K562 (cell line): ENCODE results near the gene PLPP1. TPM values are rescaled to one million over a fixed set of nuclear protein-coding genes. Genes with fewer than 3 reads are reported as not detected.

Experiments used
- ATAC-seq: fragments of 200-7000 bp; cut with Tn5 transposase; 3 replicates; pipeline ENCODE4 v1.9.1; 2020; ENCODE audit warnings: moderate library complexity
- BruUV-seq: library from RNA; stranded (reverse); fragments of 400-500 nt; replicated peaks from 2 replicates; lab custom pipeline; 2021; lab: Mats Ljungman, UMichigan
- CTCF ChIA-PET: fragments of 300-600 bp; formaldehyde crosslinking; extraction: SDS; loops from one replicate; lab custom pipeline; 2021; ENCODE audit warnings: low intra/inter-chr PET ratio; lab: Yijun Ruan, JAX
- POLR2A ChIA-PET: fragments of 300-600, 350-650 bp; sonication (Branson Sonifier 250); formaldehyde crosslinking; extraction: SDS; loops from one replicate; lab custom pipeline; 2021; ENCODE audit warnings: antibody characterized with exemption, inconsistent platforms; lab: Yijun Ruan, JAX
- DNase-seq, 4 experiments: peaks; one replicate each; pipeline versions ENCODE4 v3.0.0 to v3.0.0-alpha.2; 2011 to 2018; ENCODE audit warnings: low spot score in 3 of 4, mixed read lengths in 3 of 4; ENCODE audit errors: extremely low read depth in 1 of 4
- FAIRE-seq: peaks from 2 replicates; lab custom pipeline; 2011; peaks lifted over from hg19 to GRCh38; lab: Jason Lieb, UNC
- H2AFZ ChIP-seq: 2 replicates; pipeline ENCODE4 v1.6.0; 2011; ENCODE audit warnings: low read depth, low read length, control low read depth, inconsistent platforms
- H3K27ac ChIP-seq: fragments of 200-600 bp; 3 replicates; pipeline ENCODE4 v1.8.0; 2011; ENCODE audit warnings: low read depth, mild to moderate bottlenecking, control low read depth, inconsistent platforms, low read length, moderate library complexity, mixed read lengths; ENCODE audit errors: extremely low read depth
- H3K27me3 ChIP-seq, 2 experiments: fragments of 300-600 bp in 1 of 2; 2 replicates in 1 of 2; 3 replicates in 1 of 2; pipeline versions ENCODE4 v1.6.0 to v1.8.0; 2011; ENCODE audit warnings: inconsistent platforms in 2 of 2, low read length in 2 of 2, mild to moderate bottlenecking in 1 of 2, mixed read lengths in 1 of 2, moderate library complexity in 1 of 2; ENCODE audit not compliant: control insufficient read depth in 2 of 2, insufficient read depth in 2 of 2
- H3K36me3 ChIP-seq: fragments of 300-600 bp; 3 replicates; pipeline ENCODE4 v1.8.0; 2011; ENCODE audit warnings: mild to moderate bottlenecking, low read length, inconsistent platforms; ENCODE audit not compliant: control insufficient read depth, insufficient read depth
- H3K4me1 ChIP-seq, 2 experiments: fragments of 200-600 bp in 1 of 2; replicated peaks in 1 of 2; 2 replicates in 1 of 2; 3 replicates in 1 of 2; pipeline versions ENCODE4 v1.5.1 to v1.8.0; 2011; ENCODE audit warnings: inconsistent platforms in 2 of 2, low read length in 2 of 2, mild to moderate bottlenecking in 1 of 2, mixed read lengths in 1 of 2, moderate library complexity in 1 of 2; ENCODE audit not compliant: control insufficient read depth in 2 of 2, insufficient read depth in 2 of 2
- H3K4me2 ChIP-seq: 2 replicates; pipeline ENCODE4 v1.6.1; 2011; ENCODE audit warnings: low read length, control low read depth, inconsistent platforms, mixed read lengths; ENCODE audit not compliant: insufficient read depth
- H3K4me3 ChIP-seq: fragments of 200-600 bp; sonication (generic), shearing (Covaris generic); 2 replicates; pipeline ENCODE4 v1.5.1; 2016; ENCODE audit warnings: control low read depth, inconsistent platforms
- H3K79me2 ChIP-seq: fragments of 200-600 bp; 3 replicates; pipeline ENCODE4 v1.8.0; 2011; ENCODE audit warnings: low read length, inconsistent platforms; ENCODE audit not compliant: control insufficient read depth, insufficient read depth
- H3K9ac ChIP-seq, 2 experiments: 2 replicates each; pipeline versions ENCODE4 v1.6.0 to v1.6.1; 2011; ENCODE audit warnings: low read depth in 2 of 2, low read length in 2 of 2, control low read depth in 1 of 2, inconsistent platforms in 1 of 2, mild to moderate bottlenecking in 1 of 2, mixed read lengths in 1 of 2; ENCODE audit not compliant: insufficient read depth in 1 of 2
- H3K9me1 ChIP-seq: one replicate; pipeline ENCODE4 v1.6.0; 2011; ENCODE audit warnings: inconsistent platforms, mild to moderate bottlenecking, low read length, moderate library complexity; ENCODE audit not compliant: control insufficient read depth, insufficient read depth
- H3K9me3 ChIP-seq: replicated peaks from 2 replicates; pipeline ENCODE4 v1.5.1; 2011; ENCODE audit warnings: low read depth, low read length, inconsistent platforms; ENCODE audit not compliant: control insufficient read depth, insufficient read depth
- H4K20me1 ChIP-seq: replicated peaks from 2 replicates; pipeline ENCODE4 v1.6.1; 2011; ENCODE audit warnings: low read length, inconsistent platforms, mixed read lengths; ENCODE audit not compliant: control insufficient read depth, insufficient read depth
- BRCA1 ChIP-seq, 2 experiments: fragments of 450-650 bp in 1 of 2; sonication (generic) in 1 of 2; formaldehyde crosslinking in 1 of 2; IDR thresholded peaks; 2 replicates each; pipeline versions ENCODE4 v1.5.0 to v1.6.1; 2017 to 2020; ENCODE audit warnings: mild to moderate bottlenecking in 1 of 2, missing genetic modification reagents in 1 of 2
- BRD9 ChIP-seq: fragments of 450-650 bp; IDR thresholded peaks from 2 replicates; pipeline ENCODE4 v1.6.1; 2018; ENCODE audit warnings: low read depth; ENCODE audit not compliant: partially characterized antibody
- CCAR2 ChIP-seq: fragments of 200-400 bp; formaldehyde crosslinking; IDR thresholded peaks from 2 replicates; pipeline ENCODE4 v1.6.1; 2017; ENCODE audit warnings: mild to moderate bottlenecking, low read depth, low read length
- ETV6 ChIP-seq, 3 experiments: fragments of 150-350 bp in 1 of 3; sonication (generic) in 1 of 3; formaldehyde crosslinking in 1 of 3; IDR thresholded peaks; 2 replicates each; pipeline versions ENCODE4 v1.6.1 to v1.8.0; 2014 to 2022; ENCODE audit warnings: borderline replicate concordance in 2 of 3, low read depth in 2 of 3, antibody characterized with exemption in 1 of 3, low read length in 1 of 3, mild to moderate bottlenecking in 1 of 3, missing genetic modification reagents in 1 of 3
- GATA2 ChIP-seq: sonication (generic); formaldehyde crosslinking; IDR thresholded peaks from 2 replicates; pipeline ENCODE4 v1.4.0; 2020; ENCODE audit warnings: mild to moderate bottlenecking, missing genetic modification reagents
- KAT7 ChIP-seq: sonication (generic); formaldehyde crosslinking; IDR thresholded peaks from 2 replicates; pipeline ENCODE4 v1.8.0; 2022; ENCODE audit warnings: missing genetic modification reagents, mild to moderate bottlenecking, borderline replicate concordance
- MCM3 ChIP-seq: fragments of 450-650 bp; IDR thresholded peaks from 2 replicates; pipeline ENCODE4 v1.6.1; 2016
- MED1 ChIP-seq: sonication (generic); formaldehyde crosslinking; IDR thresholded peaks from 2 replicates; pipeline ENCODE4 v1.8.1; 2023; ENCODE audit warnings: missing genetic modification reagents, borderline replicate concordance
- MTA2 ChIP-seq: fragments of 450-650 bp; IDR thresholded peaks from 2 replicates; pipeline ENCODE4 v1.6.1; 2016; ENCODE audit warnings: low read depth
- NR3C1 ChIP-seq: sonication (generic); formaldehyde crosslinking; IDR thresholded peaks from 2 replicates; pipeline ENCODE4 v1.8.1; 2022; ENCODE audit warnings: missing genetic modification reagents
- PHF20 ChIP-seq: fragments of 450-650 bp; IDR thresholded peaks from 2 replicates; pipeline ENCODE4 v1.6.1; 2018; ENCODE audit not compliant: partially characterized antibody
- PRMT5 ChIP-seq: sonication (generic); formaldehyde crosslinking; IDR thresholded peaks from 2 replicates; pipeline ENCODE4 v1.5.0; 2020; ENCODE audit warnings: missing genetic modification reagents
- PRPF4 ChIP-seq: fragments of 200-400 bp; formaldehyde crosslinking; IDR thresholded peaks from one replicate; pipeline ENCODE4 v1.6.1; 2017; ENCODE audit warnings: low read length, low read depth, mild to moderate bottlenecking; ENCODE audit not compliant: insufficient read depth, poor library complexity, severe bottlenecking
- RAD51 ChIP-seq: fragments of 450-650 bp; IDR thresholded peaks from 2 replicates; pipeline ENCODE4 v1.7.1; 2016; ENCODE audit warnings: low read depth, mild to moderate bottlenecking, borderline replicate concordance
- SNRNP70 ChIP-seq: fragments of 200-400 bp; formaldehyde crosslinking; optimal IDR thresholded peaks from 2 replicates; pipeline ENCODE3; 2017; ENCODE audit warnings: low read depth, low read length
- ZNF224 ChIP-seq: sonication (generic); formaldehyde crosslinking; IDR thresholded peaks from 2 replicates; pipeline ENCODE4 v1.8.0; 2022; ENCODE audit warnings: mild to moderate bottlenecking, missing genetic modification reagents
- ZNF347 ChIP-seq: fragments of 450-650 bp; formaldehyde crosslinking; IDR thresholded peaks from 2 replicates; pipeline ENCODE4 v1.4.0; 2020; ENCODE audit warnings: low read depth, mild to moderate bottlenecking, moderate library complexity
- ZNF436 ChIP-seq: fragments of 250-450, 450-650 bp; sonication (Bioruptor Pico); formaldehyde crosslinking; IDR thresholded peaks from 2 replicates; pipeline ENCODE4 v1.7.0; 2020; ENCODE audit warnings: mild to moderate bottlenecking
- ZNF561 ChIP-seq: fragments of 450-650 bp; formaldehyde crosslinking; conservative IDR thresholded peaks from 2 replicates; pipeline ENCODE4 v1.4.0; 2020; ENCODE audit warnings: mild to moderate bottlenecking, moderate library complexity
- WGBS: fragments of 100-300 bp; shearing (Covaris generic); methylation state at CpG from one replicate; pipeline ENCODE4 v1.1.6; 2016; ENCODE audit warnings: low coverage, mixed read lengths; ENCODE audit not compliant: insufficient coverage; ENCODE audit errors: missing lambda C conversion rate; 5-methylcytosine and 5-hydroxymethylcytosine counted together
- in situ Hi-C: fragments of 300-500 bp; cut with MboI; formaldehyde crosslinking; loops from 4 replicates; pipeline ENCODE4 v1.15.0; 2018; ENCODE audit warnings: inconsistent platforms, mixed read lengths
- intact Hi-C: fragments of 100-400 bp; cut with micrococcal nuclease; formaldehyde crosslinking; loops from 2 replicates; pipeline ENCODE4 v1.14.2; 2022
- polyA plus RNA-seq, 8 experiments: library from polyadenylated mRNA; depleted of rRNA in 4 of 8; stranded (reverse) in 5 of 8; unstranded in 3 of 8; fragments of >200 nt; fragmentation: Nextera tagmentation in 2 of 8; fragmentation: Illumina TruSeq in 1 of 8; extraction: Ambion mirVana in 2 of 8; extraction: Trizol in 1 of 8; gene quantifications; 2 replicates each; pipeline versions ENCODE4 v1.2.1 to v1.2.3, GENCODE V29; 2011 to 2014; ENCODE audit warnings: inconsistent platforms in 1 of 8, missing spikeins in 1 of 8
- total RNA-seq, 7 experiments: library from RNA; depleted of rRNA in 6 of 7; stranded (reverse); fragments of >200 nt in 6 of 7; fragmentation: Illumina TruSeq in 2 of 7; extraction: Trizol in 2 of 7; gene quantifications; 2 replicates each; pipeline versions ENCODE4 v1.2.1 to v1.2.3, GENCODE V29; 2011 to 2021; ENCODE audit warnings: low replicate concordance in 1 of 7
- TF ChIP-seq, protein P1 (sequence below), 2 experiments: fragments of 200-800 bp in 1 of 2; sonication (Bioruptor generic) in 1 of 2; sonication (generic) in 1 of 2; formaldehyde crosslinking in 1 of 2; IDR thresholded peaks in 1 of 2; conservative IDR thresholded peaks in 1 of 2; 2 replicates each; pipeline versions ENCODE4 v1.5.0 to v1.6.1; 2016 to 2020; ENCODE audit warnings: missing compliant biosample characterization in 1 of 2, missing genetic modification characterization in 1 of 2, missing genetic modification reagents in 1 of 2

The PLPP1 gene
- total and polyA plus RNA-seq, 9 of the 15 experiments (the other 6 are each of a cell fraction or from before 2014, with no cell fraction given) = 0.04 to 0.24 (median 0.04) TPM; not detected in 6

- DNase-seq = no peak
- ATAC-seq = no peak
Measured at GRCh38 chr5:55413644-55414043, 121.1 kb downstream of the PLPP1 start.

GRCh38 chr5:55411876-55412275 lies 122.9 kb downstream of the PLPP1 start:
- in situ Hi-C loops = no loop called here
- TF ChIP-seq GATA2 = no peak
- no peak for TF ChIP-seq PHF20
- TF ChIP-seq BRD9 = no peak
- TF ChIP-seq NR3C1 (CRISPR knock-in tag) = no peak
- TF ChIP-seq ZNF561 (CRISPR knock-in tag) = no peak
- TF ChIP-seq, protein P1, sequence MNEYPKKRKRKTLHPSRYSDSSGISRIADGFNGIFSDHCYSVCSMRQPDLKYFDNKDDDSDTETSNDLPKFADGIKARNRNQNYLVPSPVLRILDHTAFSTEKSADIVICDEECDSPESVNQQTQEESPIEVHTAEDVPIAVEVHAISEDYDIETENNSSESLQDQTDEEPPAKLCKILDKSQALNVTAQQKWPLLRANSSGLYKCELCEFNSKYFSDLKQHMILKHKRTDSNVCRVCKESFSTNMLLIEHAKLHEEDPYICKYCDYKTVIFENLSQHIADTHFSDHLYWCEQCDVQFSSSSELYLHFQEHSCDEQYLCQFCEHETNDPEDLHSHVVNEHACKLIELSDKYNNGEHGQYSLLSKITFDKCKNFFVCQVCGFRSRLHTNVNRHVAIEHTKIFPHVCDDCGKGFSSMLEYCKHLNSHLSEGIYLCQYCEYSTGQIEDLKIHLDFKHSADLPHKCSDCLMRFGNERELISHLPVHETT (CRISPR knock-in tag; conservative IDR thresholded peaks at IDR 0.05 in 1 of 2, IDR thresholded peaks at IDR 0.05 in 1 of 2) = no peak
- no peak for TF ChIP-seq ZNF436
- TF ChIP-seq ETV6 (IDR thresholded peaks at IDR 0.05; ENCODE audit: borderline replicate concordance in 1 of 2, low read depth in 2 of 2, low read length in 1 of 2) = no peak
- no peak for TF ChIP-seq ETV6 (CRISPR knock-in tag; IDR thresholded peaks at IDR 0.05; ENCODE audit: borderline replicate concordance)
- TF ChIP-seq KAT7 (CRISPR knock-in tag) = no peak
- TF ChIP-seq MCM3 = no peak
- no peak for TF ChIP-seq RAD51
- no peak for TF ChIP-seq ZNF347 (CRISPR knock-in tag)
- TF ChIP-seq CCAR2 = no peak

More at GRCh38 chr5:55413644-55414043, 121.1 kb downstream of the PLPP1 start:
- no peaks in the 10 kb centered on the region for H3K9me3 ChIP-seq
- H3K4me3 ChIP-seq = no peak overlapping the region
- no peak overlapping the region for H3K9ac ChIP-seq
- POLR2A ChIA-PET = no interaction called here
- no TSS peak for BruUV-seq
- H3K4me1 ChIP-seq = no peaks in the 10 kb centered on the region
- no peaks in the 10 kb centered on the region for H3K27me3 ChIP-seq
- no peak for FAIRE-seq
- H3K79me2 ChIP-seq = no peaks in the 10 kb centered on the region
- TF ChIP-seq SNRNP70 (no peak), ZNF561 (CRISPR knock-in tag) (no peak), PRPF4 (no peak), ZNF224 (no peak), MTA2 (no peak), BRCA1 (IDR thresholded peaks at IDR 0.05) (no peak), BRCA1 (CRISPR knock-in tag; IDR thresholded peaks at IDR 0.05) (no peak), PRMT5 (no peak), MED1 (CRISPR knock-in tag) (no peak)
- H3K4me2 ChIP-seq = no peak overlapping the region
- H2AFZ ChIP-seq = no peak overlapping the region
- intact Hi-C loops = no loop called here
- no peak overlapping the region for H3K27ac ChIP-seq
- no peaks in the 10 kb centered on the region for H4K20me1 ChIP-seq
- H3K9me1 ChIP-seq = no peaks in the 10 kb centered on the region
- peaks cover 77% of the 10 kb centered on the region for H3K36me3 ChIP-seq
- in situ Hi-C loops = no loop called here
- 91% methylated on average over 2 of the region's 2 CpGs for WGBS
- CTCF ChIA-PET = no interaction called here

More at GRCh38 chr5:55411876-55412275, 122.9 kb downstream of the PLPP1 start:
- H3K9me3 ChIP-seq = no peaks in the 10 kb centered on the region
- H3K36me3 ChIP-seq = peaks cover 80% of the 10 kb centered on the region
- H3K27me3 ChIP-seq = no peaks in the 10 kb centered on the region
- no peaks in the 10 kb centered on the region for H3K4me1 ChIP-seq
- H3K79me2 ChIP-seq = no peaks in the 10 kb centered on the region
- POLR2A ChIA-PET = no interaction called here
- ATAC-seq = no peak
- BruUV-seq = no TSS peak
- DNase-seq = no peak
- no peak overlapping the region for H3K27ac ChIP-seq
- no peak overlapping the region for H2AFZ ChIP-seq
- WGBS = 100% methylated on average over 1 of the region's 1 CpG
- H4K20me1 ChIP-seq = no peaks in the 10 kb centered on the region
- H3K4me2 ChIP-seq = no peak overlapping the region
- H3K9ac ChIP-seq = no peak overlapping the region
- no peak overlapping the region for H3K4me3 ChIP-seq
- CTCF ChIA-PET = no interaction called here
- no peaks in the 10 kb centered on the region for H3K9me1 ChIP-seq
- intact Hi-C loops = no loop called here
- FAIRE-seq = no peak
